HG03565 (cell line): ENCODE results near the gene DRD4.
"Not testable (repeated sequence)": the region's sequence is repeated elsewhere in the genome, so short reads cannot be mapped to it uniquely, and the experiment has no call there.

ENCODE experiments used
- ATAC-seq: cut with Tn5 transposase; IDR thresholded peaks from one replicate; pipeline ENCODE4 v1.9.1; 2021; ENCODE audit warnings: mild to moderate bottlenecking, moderate library complexity; ENCODE audit not compliant: unreplicated experiment

The DRD4 gene

DNA sequence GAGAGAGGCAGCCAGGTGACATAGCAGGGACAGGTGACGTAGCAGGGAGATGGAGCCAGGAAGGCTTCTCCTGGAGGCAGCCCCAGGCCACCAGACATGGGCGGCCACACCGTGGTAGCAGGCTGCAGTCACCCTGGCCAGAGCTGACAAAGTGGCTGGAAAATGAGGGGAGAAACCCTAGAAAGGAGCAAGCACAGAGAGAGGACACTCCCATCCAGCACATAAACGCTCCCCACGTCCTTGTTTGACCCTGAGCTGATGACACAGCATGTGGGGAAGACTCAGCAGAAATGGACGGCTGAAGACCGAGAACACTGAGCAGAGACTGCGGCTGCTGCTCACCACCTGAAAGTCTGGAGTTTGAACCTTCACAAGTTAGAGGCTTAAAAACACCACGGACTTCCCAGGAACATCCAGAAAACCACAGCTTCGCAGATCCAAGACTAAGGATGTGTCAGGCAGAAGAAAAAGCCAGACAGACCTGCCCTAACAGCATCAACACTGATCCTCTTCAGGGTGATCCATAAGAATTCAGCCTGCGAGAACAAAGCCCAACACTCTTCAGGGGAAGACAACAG is 28.7 kb downstream of the DRD4 start:
- ATAC-seq: no peak

GRCh38 chr11:673866-674265 is 36.8 kb downstream of the DRD4 start:
- ATAC-seq: no peak

- no peak for ATAC-seq
Measured at GRCh38 chr11:674406-674805, 37.3 kb downstream of the DRD4 start.

DNA sequence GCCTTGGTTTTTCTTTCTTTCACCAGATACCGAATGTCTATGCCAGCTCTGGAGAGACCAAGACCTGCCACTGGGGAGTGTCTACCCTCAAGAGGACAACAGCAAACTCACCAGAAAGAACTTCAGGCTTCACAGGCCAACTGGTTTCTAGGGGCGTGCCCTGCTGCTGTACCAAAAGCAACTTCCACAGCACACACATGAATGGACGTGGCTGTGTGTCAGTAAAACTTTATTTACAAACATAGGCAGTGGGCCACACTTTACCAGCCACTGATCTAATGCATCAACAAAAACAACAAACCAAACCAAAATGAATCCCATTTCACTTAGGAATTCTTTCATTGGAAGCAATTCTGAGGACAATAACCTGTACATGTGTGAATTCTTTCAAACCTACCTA is 41.2 kb downstream of the DRD4 start:
- ATAC-seq: no peak

GRCh38 chr11:679271-680207 is 42.5 kb downstream of the DRD4 start:
- no peak for ATAC-seq

GRCh38 chr11:680476-680875 is 43.4 kb downstream of the DRD4 start:
- no peak for ATAC-seq

DNA sequence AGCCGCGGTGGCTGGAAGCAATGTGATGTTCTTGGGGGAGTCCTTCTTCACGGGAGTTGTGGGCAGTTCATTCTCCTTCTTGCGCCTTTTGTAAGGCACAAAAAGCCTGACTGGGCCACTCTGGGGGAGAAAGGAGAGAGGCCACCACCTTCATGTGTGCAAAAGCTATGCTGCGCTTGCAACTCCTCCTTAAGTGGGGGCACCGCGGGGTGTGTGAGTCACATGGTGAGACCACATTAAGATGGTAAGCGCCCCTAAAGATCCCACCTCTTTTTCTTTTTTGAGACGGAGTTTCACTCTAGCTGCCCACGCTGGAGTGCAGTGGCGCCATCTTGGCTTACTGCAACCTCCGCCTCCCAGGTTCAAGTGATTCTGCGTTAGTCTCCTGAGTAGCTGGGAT is 43.9 kb downstream of the DRD4 start:
- no peak for ATAC-seq

DNA sequence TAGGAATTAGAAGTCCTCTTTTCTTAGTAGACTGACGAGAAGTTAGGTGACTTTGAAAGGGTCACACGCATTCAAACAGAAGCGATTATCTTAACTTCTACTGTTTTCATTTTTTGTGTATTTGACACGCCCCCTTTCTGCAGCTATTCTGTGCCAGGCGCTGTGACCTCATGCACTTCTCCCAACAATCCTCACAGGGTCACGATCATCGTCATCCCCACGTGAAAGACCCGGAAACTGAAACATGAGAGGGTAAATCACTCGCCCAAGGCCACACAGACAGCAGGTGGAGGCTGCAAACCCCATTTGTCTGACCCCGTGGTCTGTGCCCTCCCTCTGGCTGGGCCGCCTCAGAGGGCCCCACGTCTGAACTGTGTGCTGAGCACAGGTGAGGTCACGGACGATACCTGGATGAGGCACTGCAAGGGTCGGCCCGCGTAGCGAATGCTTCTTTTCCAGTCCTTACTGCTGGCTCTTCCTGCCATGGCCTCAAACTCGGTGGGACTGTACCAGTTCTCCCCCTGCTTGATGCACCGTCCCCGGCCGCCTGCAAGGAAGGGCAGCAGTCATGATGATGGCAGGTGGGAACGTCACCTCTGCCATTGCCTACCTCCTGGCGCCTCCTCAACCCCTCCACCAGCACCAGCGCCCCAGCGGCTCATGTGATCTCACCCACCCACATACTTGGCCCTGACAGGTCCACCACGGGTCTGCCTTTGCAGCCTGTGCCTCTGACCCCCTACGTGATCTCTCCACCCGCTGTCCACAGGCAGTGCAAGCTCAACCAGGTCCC is 49.6 kb downstream of the DRD4 start:
- ATAC-seq: no peak

GRCh38 chr11:687751-688150 is 50.7 kb downstream of the DRD4 start:
- no peak for ATAC-seq

GRCh38 chr11:688681-689080 is 51.6 kb downstream of the DRD4 start:
- no peak for ATAC-seq

DNA sequence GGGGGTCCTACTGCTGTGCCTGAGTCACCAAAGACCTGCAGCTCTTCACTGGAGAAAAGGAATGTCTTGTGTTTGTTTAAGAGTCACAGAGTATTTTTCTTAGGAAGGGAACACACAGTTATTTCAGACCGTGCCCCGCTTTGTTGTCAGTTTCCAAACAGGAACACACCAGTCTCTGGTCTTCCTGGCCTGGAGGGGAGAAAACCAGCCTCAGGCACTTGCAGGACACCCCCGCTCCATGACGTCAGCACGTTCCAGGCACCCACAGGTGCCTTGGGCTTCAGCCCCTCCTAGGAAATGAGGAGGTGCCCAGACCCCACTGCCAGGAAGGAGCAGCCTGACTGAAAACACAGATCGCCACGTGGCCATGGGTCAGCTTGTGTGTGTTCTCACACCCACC is 52.6 kb downstream of the DRD4 start:
- no peak for ATAC-seq

GRCh38 chr11:690244-690643 is 53.2 kb downstream of the DRD4 start:
- ATAC-seq: not testable (repeated sequence)
